ENCODE results near the gene NFIX. TPM values are rescaled to one million over a fixed set of nuclear protein-coding genes. Genes with fewer than 3 reads are reported as not detected.

The NFIX gene
- total RNA-seq, 1 experiment from 2014 or later: 144 TPM

- CTCF ChIA-PET: interaction anchor here (0.6 to 0.7 kb wide), 2 partner anchors 37 to 50 kb away, joined by 3 to 9 read pairs; no protein-coding TSS in a partner anchor
- no peak overlapping the region for H3K4me3 ChIP-seq (ENCODE audit: low read depth in 2 of 2, low read length in 2 of 2)
- in situ Hi-C loops (cut with HindIII; ENCODE audit: low pct_unique_long_range_greater_than_20kb, low sequenced_read_pairs) (no loop called here), intact Hi-C loops (cut with micrococcal nuclease; ENCODE audit: unreplicated experiment) (no loop called here)
- peak overlapping the region; percentile 48 for H3K27ac ChIP-seq (ENCODE audit: low read length)
- no peak for ATAC-seq
- H3K36me3 ChIP-seq (ENCODE audit: control insufficient read depth, insufficient read depth, low read length): no peaks in the 10 kb centered on the region
- TF ChIP-seq CTCF (IDR thresholded peaks at IDR 0.05) (no peak), REST (IDR thresholded peaks at IDR 0.05; ENCODE audit: insufficient read depth in 1 of 2, low read depth in 2 of 2, low read length in 1 of 2) (no peak), TCF7L2 (IDR thresholded peaks at IDR 0.05; ENCODE audit: low read depth, low read length) (no peak), POLR2AphosphoS5 (IDR thresholded peaks at IDR 0.05; ENCODE audit: low read depth, low read length) (no peak), SIN3A (IDR thresholded peaks at IDR 0.05; ENCODE audit: borderline replicate concordance, insufficient read depth, low read depth, low read length) (no peak)
- BruUV-seq (replicated peaks): no TSS peak
- H3K9me3 ChIP-seq (ENCODE audit: control insufficient read depth, insufficient read depth, low read depth, low read length): no peaks in the 10 kb centered on the region
- no peaks in the 10 kb centered on the region for H3K27me3 ChIP-seq (ENCODE audit: control insufficient read depth, insufficient read depth, low read length)
- peaks cover 52% of the 10 kb centered on the region for H3K4me1 ChIP-seq (ENCODE audit: control insufficient read depth, insufficient read depth, low read length)
- DNase-seq (ENCODE audit: low read depth, low spot score): no peak
- POLR2A ChIA-PET: no interaction called here
These were observed 9.0 kb downstream of the NFIX start for GRCh38 chr19:13004273-13004672.

- no peaks in the 10 kb centered on the region for H3K9me3 ChIP-seq (ENCODE audit: control insufficient read depth, insufficient read depth, low read depth, low read length)
- peak overlapping the region; percentile 61; the same call in 1 of the 2 replicates for H3K27ac ChIP-seq (ENCODE audit: low read length)
- no peak overlapping the region for H3K4me3 ChIP-seq (ENCODE audit: low read depth in 2 of 2, low read length in 2 of 2)
- DNase-seq (ENCODE audit: low read depth, low spot score): no peak
- POLR2A ChIA-PET: no interaction called here
- H3K27me3 ChIP-seq (ENCODE audit: control insufficient read depth, insufficient read depth, low read length): no peaks in the 10 kb centered on the region
- CTCF ChIA-PET: no interaction called here
- TF ChIP-seq REST (IDR thresholded peaks at IDR 0.05; ENCODE audit: insufficient read depth in 1 of 2, low read depth in 2 of 2, low read length in 1 of 2) (no peak), POLR2AphosphoS5 (IDR thresholded peaks at IDR 0.05; ENCODE audit: low read depth, low read length) (no peak), SIN3A (IDR thresholded peaks at IDR 0.05; ENCODE audit: borderline replicate concordance, insufficient read depth, low read depth, low read length) (no peak), TCF7L2 (IDR thresholded peaks at IDR 0.05; ENCODE audit: low read depth, low read length) (no peak), CTCF (IDR thresholded peaks at IDR 0.05) (no peak)
- no peaks in the 10 kb centered on the region for H3K36me3 ChIP-seq (ENCODE audit: control insufficient read depth, insufficient read depth, low read length)
- intact Hi-C loops (cut with micrococcal nuclease; ENCODE audit: unreplicated experiment) (no loop called here), in situ Hi-C loops (cut with HindIII; ENCODE audit: low pct_unique_long_range_greater_than_20kb, low sequenced_read_pairs) (no loop called here)
- no TSS peak for BruUV-seq (replicated peaks)
- no peak for ATAC-seq
- peaks cover 62% of the 10 kb centered on the region for H3K4me1 ChIP-seq (ENCODE audit: control insufficient read depth, insufficient read depth, low read length)
These were observed 10.0 kb downstream of the NFIX start for GRCh38 chr19:13005253-13005652.

Data from Panc1 (cell line).